GM18868 (cell line): ENCODE results near the gene AP2A1.
"Not testable (repeated sequence)": the region's sequence is repeated elsewhere in the genome, so short reads cannot be mapped to it uniquely, and the experiment has no call there.

ENCODE experiments used
- ATAC-seq: cut with Tn5 transposase; IDR thresholded peaks from one replicate; pipeline ENCODE4 v1.9.1; 2021; ENCODE audit warnings: mild to moderate bottlenecking, moderate library complexity; ENCODE audit not compliant: unreplicated experiment

AP2A1 gene

DNA sequence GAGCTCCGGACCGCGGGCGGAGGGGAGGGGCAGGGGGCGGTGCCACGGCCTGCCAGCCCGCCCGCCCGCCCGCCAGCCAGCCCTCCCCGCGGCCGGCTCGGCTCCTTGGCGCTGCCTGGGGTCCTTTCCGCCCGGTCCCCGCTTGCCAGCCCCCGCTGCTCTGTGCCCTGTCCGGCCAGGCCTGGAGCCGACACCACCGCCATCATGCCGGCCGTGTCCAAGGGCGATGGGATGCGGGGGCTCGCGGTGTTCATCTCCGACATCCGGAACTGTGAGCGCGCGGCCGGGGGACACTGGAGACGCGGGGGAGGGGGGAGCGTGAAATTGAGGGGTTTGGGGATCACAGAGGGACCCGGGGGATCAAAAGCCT is at the start of gene AP2A1:
TSS of gene AP2A1 (plus strand) at position 72 of the 370 bp plus-strand sequence. CDS start at position 205, 133 bp downstream.
- no peak for ATAC-seq

DNA sequence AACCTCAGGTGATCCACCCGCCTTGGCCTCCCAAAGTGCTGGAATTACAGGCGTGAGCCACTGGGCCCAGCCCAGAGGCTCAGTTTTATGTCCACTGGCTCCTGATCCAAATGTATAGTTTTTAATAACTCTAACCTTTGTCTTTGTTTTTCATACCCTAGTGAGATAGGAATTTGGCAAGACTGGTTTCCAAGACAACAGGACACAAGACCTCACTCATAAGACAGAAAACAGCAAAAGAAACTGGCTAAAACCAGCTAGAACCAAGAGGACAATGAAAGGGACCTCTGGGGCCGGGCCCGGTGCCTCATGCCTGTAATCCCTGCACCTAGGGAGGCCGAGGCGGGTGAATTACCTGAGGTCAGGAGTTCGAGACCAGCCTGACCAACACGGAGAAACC is 48.3 kb upstream of the AP2A1 start:
- ATAC-seq, result no peak

DNA sequence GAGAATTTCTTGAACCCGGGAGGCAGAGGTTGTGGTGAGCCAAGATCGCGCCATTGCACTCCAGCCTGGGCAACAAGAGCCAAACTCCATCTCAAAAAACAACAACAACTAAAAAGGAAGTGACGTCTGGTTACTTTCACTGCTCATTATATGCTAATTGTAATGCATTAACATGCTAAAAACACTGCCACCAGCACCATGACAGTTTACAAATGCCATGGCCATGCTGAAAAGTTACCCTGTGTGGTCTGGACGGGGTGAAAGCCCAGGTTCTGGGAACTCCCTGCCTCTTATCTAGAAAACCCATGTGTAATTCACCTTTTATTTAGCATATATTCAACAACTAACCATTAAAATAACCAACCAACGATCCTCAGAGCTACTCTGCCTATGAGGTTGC is 47.8 kb upstream of the AP2A1 start:
- ATAC-seq, result no peak

DNA sequence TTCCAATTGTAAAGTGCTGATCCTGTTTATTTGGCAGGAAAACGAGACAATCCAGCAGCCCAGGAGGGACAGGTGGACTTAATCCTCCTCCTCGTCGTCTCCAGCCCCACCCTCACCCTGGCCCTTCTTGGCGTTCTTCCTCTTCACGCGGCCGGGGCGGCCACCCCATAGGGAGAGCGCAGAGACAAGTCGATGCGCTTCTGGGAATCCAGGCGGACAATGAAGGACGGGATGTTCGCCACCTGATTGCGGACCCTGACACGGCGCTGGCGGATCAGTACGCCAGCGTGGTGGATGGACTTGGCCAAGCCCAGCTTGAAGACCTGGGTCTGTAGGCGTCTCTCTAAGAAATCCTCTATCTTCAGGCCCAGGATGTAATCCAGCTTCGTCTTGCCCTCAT is 47.4 kb upstream of the AP2A1 start:
- ATAC-seq, result not testable (repeated sequence)

DNA sequence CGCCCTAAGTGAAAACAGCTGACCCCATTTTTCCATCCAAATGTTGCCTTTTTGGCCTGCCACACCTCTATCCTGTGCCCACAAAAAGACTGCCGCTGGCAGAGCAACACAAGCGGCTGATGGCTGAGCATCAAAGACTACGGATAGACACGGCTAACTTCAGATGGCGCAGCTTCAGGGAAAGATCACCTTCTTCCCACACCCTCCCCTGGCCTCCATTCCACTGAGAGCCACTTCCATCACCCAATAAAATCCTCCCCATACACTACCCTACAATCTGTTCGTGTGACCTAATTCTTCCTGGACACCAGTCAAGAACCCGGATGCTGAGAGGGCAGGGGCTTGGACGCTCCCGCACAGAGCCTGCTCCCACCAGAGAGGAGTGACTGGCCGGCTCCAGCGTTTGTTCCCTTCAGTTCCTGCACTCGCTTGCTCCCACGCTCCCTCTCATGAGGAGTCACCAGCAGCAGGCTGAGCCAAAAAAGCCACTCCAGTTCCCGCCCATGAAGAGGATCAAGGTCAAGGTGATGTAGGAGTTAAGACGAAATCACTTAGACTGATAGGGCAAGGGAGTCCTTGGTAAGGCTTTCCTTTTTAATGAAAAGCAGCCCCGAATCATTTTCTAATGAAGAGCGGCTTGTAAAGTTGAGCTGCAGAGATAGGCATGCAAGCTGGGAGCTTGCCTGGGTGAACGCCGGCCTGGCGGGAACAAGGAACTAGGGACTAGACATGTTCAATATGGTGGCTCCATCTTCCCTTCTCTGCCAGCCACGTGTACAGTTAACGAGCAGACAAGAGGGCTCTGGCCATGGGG is 39.4 kb upstream of the AP2A1 start:
- no peak for ATAC-seq

DNA sequence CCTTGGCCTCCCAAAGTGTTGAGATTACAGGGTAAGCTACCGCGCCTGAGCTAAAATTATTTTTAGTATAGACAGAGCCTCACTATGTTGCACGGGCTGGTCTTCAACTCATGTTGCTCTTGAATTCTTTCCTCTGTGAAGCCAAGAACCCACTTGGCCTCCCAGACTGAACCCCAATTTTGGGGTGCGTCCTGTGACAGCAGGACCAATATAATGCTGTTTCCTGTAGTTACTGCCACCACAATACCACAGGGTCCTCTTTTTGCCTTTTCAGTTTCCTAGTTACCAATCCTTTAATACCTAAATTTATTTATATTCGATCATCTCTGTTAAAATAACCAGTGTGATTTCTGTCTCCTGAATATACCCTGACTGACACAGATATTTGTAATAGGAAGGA is 36.6 kb upstream of the AP2A1 start:
- no peak for ATAC-seq

DNA sequence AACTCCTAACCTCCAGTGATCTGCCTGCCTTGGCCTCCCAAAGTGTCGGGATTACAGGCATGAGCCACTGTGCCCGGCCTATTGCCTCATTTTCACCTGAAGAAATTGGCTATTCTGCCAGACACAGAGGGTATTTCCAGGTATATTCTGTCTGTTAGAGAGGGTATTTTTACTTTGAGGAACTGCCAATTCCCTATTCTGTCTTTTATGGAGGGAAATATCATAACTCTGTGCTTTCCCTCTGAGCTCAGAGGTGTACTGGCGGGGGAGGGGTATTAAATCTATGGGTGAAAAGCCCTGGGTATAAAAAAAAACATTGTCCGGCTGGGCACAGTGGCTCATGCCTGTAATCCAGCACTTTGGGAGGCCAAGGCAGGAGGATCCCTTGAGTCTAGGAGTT is 28.5 kb upstream of the AP2A1 start:
- ATAC-seq, result no peak

DNA sequence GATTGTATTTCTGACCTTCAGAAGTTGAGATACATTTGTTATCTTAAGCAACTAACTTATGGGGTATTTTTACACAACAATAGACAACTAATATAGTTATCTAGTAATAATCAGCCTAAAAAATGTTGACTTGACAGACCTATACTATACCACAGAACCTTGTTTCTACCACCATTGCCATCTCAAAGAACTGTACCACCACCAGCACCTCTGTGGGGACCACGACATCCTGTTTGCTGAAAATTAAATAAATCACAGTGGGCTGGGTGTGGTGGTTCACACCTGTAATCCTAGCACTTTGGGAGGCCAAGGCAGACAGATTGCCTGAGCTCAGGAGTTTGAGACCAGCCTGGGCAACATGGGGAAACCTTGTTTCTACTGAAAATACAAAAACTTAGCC is 27.7 kb upstream of the AP2A1 start:
- ATAC-seq, result no peak

DNA sequence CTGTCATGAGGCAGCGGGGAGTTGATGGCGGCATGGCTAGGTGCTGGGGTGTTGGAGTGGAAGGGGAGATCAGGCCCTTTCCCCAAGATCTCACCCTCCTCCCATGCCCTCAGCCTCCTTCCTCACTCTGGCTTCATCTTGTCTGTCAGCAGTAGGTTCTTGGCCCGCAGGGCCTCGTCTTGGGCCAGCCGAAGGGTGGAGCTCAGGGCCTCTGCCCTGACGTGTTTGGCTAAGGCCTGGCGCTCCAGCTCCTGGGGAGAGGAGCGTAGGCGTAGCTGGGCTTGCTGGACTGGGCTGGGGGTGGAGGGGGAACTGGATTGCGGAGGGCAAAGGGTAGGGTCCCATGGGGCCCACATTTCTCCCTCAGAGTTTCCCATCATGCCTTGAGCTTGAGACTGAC is 26.9 kb upstream of the AP2A1 start:
- no peak for ATAC-seq

DNA sequence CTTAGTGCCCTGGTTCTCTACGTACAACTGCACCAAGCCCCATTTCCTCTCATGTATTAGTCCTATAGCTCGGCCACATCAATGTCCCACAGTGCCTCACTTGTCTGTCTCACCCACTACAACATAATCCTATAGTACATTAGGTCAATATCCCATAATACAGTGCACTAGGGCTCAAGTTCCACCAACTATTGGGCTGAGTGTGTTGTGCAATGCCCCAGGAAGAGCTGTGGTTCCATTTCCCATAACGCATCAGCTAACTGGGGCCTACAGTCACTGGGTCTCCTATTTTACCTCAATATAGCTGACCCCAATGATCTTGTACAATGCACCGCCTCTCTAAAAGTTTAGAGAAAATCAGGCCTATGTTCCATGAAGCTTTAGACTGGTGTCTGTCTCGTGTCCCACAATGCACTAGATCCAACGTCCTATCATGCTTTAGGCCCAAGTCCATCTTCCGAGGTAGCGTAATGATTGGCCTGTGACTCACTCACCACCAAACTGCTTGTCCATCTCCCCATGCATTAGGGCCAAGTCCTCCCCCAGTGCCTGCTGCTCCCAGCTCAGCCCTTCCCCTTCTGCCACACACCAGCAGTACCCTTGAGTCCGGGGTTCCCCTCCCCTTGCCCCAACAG is 25.5 kb upstream of the AP2A1 start:
- ATAC-seq, result no peak

DNA sequence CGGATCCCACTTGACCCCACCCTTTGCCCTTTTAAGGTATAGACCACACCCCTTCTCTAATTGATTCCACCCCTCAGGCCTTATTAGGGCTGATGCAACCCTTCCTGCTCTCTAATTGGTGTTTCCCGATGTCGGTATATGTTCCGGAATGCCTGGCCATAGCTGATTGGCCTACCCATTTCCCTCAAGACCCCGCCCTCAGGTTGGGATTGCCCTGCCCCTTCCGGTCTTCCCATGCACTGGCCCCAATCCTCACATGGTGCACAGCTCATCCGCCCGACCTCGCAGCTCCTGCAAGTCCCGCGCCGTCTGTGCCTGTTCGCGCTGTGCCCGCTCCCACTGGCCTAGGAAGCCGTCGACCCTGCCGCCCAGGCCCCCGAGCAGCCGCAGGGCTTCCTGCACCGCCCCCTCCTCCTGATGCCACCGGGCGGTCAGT is 21.8 kb upstream of the AP2A1 start:
- no peak for ATAC-seq

DNA sequence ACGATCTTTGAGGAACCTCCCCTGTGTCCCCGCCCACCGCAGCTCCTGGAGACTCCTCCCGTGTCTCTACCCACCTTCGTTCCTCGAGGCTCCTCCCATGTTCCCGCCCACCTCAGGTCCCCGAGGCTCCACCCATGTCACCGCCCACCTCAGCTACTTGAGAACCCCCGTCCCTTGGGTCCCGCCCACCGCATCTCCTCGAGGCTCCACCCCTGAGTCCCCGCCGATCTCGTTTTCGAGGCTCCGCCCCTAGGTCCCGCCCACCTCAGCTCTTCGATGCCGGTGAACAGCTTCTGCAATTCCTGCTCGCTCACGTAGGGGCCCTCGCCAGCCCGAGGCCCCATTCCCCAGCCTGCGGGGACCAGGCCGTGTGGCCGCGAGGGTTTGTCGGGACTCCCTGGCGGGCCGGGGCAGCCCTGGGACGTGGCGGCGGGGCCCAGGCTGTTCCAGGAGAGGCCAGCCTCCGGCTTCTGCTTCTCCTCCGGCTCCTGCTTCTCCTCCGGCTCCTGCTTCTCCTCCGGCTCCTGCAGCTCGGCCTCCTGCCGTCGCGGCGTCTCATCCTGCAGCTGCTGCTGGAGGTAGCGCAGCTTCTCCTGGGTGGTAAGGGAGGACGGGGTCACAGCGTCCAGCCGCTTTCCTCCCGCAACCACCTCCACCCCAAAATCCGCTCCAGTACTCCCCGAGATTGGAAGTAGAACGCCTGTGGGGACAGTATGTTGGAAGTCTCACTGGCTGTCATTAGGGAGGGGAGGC is 20.4 kb upstream of the AP2A1 start:
- ATAC-seq, result no peak

DNA sequence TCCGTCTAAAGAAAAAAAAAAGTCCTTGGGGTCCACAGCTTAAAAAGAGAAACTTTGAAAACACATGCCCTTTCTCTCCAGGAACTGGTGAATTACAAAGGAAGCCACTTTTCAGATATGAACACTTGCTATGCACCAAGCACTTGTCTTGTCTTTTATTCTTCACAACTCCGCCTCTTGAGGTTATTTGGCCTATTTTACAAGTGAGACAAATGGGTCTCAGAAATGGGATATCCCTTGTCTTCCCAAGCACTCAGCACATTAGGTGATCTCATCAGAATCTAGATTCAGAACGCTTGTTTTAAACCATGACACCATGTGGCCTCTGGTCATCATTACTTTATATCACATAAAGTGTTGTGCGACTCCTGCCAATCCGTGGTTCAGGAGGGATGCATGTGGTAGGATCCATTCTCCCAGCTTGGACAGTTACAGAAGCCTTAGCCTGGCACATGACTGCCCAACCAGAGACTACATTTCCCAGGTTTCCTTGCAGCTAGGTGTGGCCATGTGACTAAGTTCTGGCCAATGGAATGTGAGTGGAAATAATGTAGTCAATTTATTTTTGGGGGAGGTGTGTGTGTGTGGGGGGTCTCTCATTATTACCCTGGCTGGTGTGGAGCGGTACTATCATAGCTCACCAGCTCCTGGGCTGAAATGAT is 17.6 kb upstream of the AP2A1 start:
- no peak for ATAC-seq

DNA sequence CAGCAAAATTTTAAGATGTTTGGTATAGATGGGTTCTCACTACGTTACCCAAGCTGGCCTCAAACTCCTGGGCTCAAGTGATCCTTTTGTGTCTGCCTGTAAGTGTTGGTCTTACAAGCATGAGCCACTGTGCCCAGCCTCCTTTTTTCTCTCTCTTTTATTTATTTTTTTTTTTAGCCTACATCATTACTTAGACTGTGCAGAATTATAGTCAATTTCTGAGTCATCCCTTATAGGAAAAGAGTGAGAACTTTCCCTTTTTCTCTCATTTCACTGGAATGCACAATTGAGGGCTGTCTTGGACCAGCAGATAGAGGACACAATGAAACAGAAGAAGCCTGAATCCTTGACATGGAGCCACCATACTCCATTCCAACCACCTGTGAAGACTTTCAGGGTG is 17.0 kb upstream of the AP2A1 start:
- no peak for ATAC-seq

DNA sequence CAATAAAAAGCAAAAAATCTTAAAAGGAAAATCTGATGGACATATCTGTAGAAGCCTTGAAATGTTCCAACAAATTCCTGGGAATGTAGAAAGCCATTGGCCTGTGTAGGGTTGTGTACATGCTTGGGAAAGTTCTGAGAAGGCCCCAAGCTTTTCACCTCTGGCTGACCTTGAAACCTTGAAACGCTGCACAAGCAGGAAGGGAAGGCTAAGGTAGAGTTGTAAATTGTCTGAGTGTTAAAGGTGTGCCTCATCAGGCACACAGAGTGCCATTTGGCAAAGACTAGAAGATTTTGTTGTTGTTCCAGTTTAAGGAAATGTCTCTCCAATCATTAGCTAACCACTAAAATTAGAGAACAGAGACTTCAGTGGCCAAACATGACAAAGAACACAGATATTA is 14.1 kb upstream of the AP2A1 start:
- no peak for ATAC-seq

DNA sequence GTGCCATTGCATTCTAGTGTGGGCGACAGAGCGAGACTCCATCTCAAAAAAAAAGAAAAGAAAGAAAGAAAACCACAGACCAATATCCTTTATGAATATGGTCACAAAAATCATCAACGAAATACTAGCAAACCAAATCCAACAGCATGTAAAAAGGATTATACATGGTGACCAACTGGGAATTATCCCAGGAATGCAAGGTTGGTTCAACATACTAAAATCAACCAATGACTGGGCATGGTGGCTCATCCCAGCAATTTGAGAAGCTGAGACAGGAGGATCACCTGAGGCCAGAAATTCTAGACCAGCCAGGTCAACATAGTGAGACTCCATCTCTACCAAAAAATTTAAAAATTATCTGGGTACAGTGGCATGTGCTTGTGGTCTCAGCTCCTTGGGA is 10.8 kb upstream of the AP2A1 start:
- no peak for ATAC-seq

DNA sequence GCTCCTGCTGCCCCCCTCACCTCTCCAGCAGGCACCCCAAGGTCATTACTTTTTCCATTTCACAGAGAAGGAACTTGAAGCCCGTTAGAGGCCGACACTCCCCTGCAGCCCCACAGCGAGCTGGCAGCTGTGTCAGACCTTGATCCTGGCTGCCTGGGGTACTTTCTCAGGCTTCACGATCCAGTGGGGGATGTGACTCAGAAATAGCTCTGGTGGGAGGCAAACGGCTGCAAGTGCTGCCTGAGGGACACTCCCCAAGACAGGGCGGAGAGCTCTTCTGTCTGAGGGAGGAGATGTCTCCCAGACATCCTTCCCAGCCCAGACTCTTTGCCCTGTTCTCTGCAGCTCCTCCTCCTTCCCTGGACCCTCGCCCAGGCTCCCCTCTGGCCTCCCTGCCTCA is 8.5 kb upstream of the AP2A1 start:
- ATAC-seq, result no peak

DNA sequence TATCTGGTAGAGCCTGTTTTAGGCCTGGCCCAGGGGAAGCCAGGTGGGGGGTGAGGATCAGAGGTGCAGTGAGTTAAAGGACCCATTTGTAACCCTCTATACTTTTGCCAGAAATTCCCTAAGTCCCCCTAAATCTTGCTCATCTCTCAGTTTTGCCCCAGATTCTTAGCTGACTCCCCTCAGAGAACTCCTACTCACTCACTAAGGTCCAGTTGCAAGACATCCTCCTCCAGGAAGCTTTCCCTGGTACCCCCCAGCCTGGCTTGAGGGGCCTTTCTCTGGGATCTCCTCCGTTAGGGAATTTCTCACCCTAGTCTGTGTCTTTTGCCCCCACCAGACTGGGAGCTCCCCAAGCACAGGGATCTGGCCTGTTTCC is 5.6 kb upstream of the AP2A1 start:
- no peak for ATAC-seq

DNA sequence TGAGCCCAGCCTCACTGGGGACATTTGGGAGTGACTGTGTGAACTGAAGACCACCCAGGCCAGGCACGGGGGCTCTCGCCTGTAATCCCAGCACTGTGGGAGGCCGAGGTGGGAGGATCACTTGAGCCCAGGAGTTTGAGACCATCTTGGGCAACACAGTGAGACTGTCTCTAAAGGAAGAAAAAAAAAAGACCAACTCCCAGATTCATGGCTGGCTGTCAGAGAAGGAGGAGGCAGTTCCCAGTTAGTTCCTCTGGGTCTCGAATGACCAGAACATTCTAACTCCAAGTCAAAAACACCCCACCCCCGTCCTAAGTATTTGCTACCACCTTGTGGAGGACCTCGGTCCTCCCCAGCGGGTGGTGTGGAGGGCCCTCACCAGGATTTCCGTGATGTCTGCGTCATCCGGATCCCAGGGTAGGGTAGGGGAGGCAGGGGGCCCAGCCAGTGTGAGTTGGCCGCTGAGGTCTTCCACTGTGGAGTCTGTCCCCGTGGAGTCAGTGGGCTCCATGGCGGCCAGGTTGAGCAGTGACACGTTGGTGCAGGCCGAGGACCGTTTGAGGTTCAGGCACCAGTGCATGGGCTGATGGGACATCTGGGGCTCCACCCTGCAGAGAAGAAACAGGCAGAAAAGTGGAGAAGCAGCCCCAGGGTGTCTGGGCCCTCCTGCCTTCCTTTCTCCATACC is 5.0 kb upstream of the AP2A1 start:
- no peak for ATAC-seq

DNA sequence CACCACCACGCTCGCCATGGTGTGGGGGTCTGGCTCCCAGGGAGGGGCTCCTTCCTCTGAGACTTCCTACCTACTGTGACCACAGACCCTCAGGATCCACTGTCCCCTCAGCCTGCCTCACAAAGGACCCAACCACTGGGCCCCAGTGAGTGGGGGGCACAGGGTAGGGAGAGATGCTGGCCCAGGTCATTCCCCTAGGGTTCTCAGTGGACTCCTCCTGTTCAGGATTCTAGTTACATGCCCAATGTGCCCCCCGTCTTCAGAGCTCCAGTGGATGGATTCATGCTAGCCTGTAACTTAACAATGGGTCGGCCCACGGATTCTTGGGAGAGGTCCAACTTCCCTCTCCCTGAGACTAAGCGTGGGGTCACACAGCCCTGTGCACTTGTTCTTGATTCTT is 3.6 kb upstream of the AP2A1 start, which contains the start of gene TSKS:
TSS of gene TSKS (minus strand) at position 77 of the 400 bp plus-strand sequence. CDS start at position 18, 59 bp downstream.
- no peak for ATAC-seq

DNA sequence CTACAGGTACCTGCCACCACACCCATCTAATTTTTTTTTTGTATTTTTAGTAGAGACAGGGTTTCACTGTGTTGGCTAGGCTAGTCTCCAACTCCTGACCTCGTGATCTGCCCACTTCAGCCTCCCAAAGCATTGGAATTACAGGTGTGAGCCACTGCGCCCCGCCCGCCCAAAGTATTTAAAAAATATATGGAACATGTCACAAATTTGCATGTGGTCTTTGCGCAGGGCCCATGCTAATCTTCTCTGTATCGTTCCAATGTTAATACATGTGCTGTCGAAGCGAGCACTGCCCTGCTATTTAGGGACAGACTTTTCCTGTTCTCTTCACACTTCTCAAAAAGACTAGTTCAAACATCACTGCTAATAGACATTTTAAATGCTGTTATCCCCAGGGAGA is 2.5 kb upstream of the AP2A1 start:
- ATAC-seq, result no peak
